Right lobe of liver (tissue), 6 donors: ENCODE data around the gene IQCH. TPM values are rescaled to one million over a fixed set of nuclear protein-coding genes. Genes with fewer than 3 reads are reported as not detected.
A peak's percentile ranks its signal among the peaks of the same experiment; 100 is the strongest.

Experiments
- ATAC-seq, 4 donors: fragments of 200-7000 bp; cut with Tn5 transposase; one replicate each; pipeline ENCODE4 v1.9.1; 2020; ENCODE audit warnings: mild to moderate bottlenecking in 4 of 4, moderate library complexity in 4 of 4
- DNase-seq, 3 donors: peaks; one replicate each; pipeline ENCODE4 v3.0.0-alpha.2; 2020
- H3K27ac ChIP-seq, 3 donors: fragments of 200-600 bp; one replicate each; pipeline ENCODE4 v1.8.0; 2022
- H3K27me3 ChIP-seq, 2 donors: fragments of 200-600 bp; one replicate each; pipeline ENCODE4 v1.8.0; 2022
- H3K36me3 ChIP-seq, 4 donors: fragments of 200-600 bp; sonication (generic) in 1 of 4; one replicate each; pipeline versions ENCODE4 v1.5.1 to v1.8.0; 2017 to 2022; ENCODE audit warnings: control low read depth in 1 of 4
- H3K4me1 ChIP-seq, 4 donors: fragments of 200-600 bp; sonication (generic) in 1 of 4; one replicate each; pipeline versions ENCODE4 v1.5.1 to v1.8.0; 2017 to 2022; ENCODE audit warnings: control low read depth in 1 of 4
- H3K4me3 ChIP-seq, 3 donors: fragments of 200-600 bp; one replicate each; pipeline ENCODE4 v1.8.0; 2022
- H3K9me3 ChIP-seq, 4 donors: fragments of 200-600 bp; sonication (generic) in 1 of 4; one replicate each; pipeline versions ENCODE4 v1.5.1 to v1.8.0; 2017 to 2022; ENCODE audit warnings: control low read depth in 1 of 4
- POLR2A ChIP-seq: fragments of 450-650 bp; IDR thresholded peaks from one replicate; pipeline ENCODE4 v1.6.1; 2017; ENCODE audit warnings: antibody characterized with exemption, mild to moderate bottlenecking
- WGBS: methylation state at CpG from one replicate; pipeline ENCODE4 v1.1.6; 2018; ENCODE audit warnings: low coverage, low lambda C conversion rate; ENCODE audit not compliant: insufficient coverage; ENCODE audit errors: missing lambda C conversion rate; 5-methylcytosine and 5-hydroxymethylcytosine counted together
- intact Hi-C, 2 donors: fragments of 100-400 bp; cut with DNase I; formaldehyde crosslinking; loops; one replicate each; pipeline versions ENCODE4 v1.11.2 to v1.14.1; 2022
- total RNA-seq, 6 experiments: library from RNA; depleted of rRNA in 2 of 6; stranded (reverse); fragments of >200 nt in 2 of 6; fragmentation: NEBNext Ultra II Directional in 3 of 6; extraction: Animal tissue kit (Norgen Biotek cat#: 25700) in 3 of 6; gene quantifications; one replicate each; pipeline versions ENCODE4 v1.1.0 to v1.2.4, GENCODE V29; 2016 to 2023
- TF ChIP-seq, protein P1 (sequence below), 4 donors: fragments of 200-600 bp in 3 of 4; fragments of 450-650 bp in 1 of 4; IDR thresholded peaks; one replicate each; pipeline versions ENCODE4 v1.5.1 to v1.8.0; 2016 to 2022; ENCODE audit warnings: antibody characterized with exemption in 4 of 4, mild to moderate bottlenecking in 2 of 4
- donor health status: DM: no; HTN: yes; CAD: no.
- donor health status: DM: no; HTN: no; CAD: no.
- donor health status: DM: no; HTN: no; CAD: no.
- donor health status: DM: no; HTN: yes; CAD: no.
- donor health status: DM: no; HTN: yes; CAD: no.

Gene IQCH
- total RNA-seq, 6 experiments from 2014 or later, result 0.91 to 2.3 (median 1.4) TPM

DNA sequence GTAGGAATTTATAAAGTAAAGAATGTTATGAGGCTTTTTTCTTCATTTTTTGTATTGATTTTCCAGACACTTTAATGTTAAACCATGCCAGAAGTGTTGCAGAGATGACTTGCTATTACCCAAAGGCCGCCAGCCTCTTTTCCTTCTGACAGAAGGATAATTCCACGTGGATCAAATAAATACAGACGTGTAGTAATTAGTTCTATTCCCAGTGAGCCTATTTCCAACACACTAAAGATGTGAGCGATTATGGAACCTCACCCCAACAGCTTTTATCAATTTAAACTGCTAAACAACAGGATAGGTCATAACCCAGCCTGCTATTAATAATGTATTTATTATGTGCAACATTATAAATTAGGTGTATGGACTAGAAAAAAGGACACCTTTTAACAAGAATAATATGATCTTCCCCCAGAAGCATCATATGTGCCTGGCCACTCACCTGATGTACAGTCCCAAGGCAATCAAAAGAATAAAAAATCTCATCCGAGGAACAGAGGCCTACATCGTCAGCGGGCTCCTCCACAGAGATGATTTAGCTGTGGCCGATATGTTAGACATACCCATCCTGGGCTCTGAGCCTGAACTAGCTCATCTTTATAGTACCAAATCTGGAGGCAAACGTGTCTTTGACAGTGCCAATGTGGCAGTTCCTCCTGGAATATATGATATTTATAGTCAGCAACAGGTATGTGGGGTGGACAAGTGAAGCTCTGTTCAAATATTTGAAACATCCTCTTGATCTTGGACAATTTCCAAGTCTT lies 140.5 kb downstream of the IQCH start:
- no peak overlapping the region for H3K27ac ChIP-seq
- H3K9me3 ChIP-seq, result no peaks in the 10 kb centered on the region
- 87% methylated on average over 9 of the region's 9 CpGs for WGBS
- no peaks in the 10 kb centered on the region for H3K36me3 ChIP-seq
- no peak overlapping the region for H3K4me3 ChIP-seq
- H3K4me1 ChIP-seq, result no peaks in the 10 kb centered on the region
- no peak for ATAC-seq
- H3K27me3 ChIP-seq, result no peaks in the 10 kb centered on the region
- no peak for DNase-seq
- intact Hi-C loops, result no loop called here
- no peak for TF ChIP-seq POLR2A
- TF ChIP-seq, protein P1, sequence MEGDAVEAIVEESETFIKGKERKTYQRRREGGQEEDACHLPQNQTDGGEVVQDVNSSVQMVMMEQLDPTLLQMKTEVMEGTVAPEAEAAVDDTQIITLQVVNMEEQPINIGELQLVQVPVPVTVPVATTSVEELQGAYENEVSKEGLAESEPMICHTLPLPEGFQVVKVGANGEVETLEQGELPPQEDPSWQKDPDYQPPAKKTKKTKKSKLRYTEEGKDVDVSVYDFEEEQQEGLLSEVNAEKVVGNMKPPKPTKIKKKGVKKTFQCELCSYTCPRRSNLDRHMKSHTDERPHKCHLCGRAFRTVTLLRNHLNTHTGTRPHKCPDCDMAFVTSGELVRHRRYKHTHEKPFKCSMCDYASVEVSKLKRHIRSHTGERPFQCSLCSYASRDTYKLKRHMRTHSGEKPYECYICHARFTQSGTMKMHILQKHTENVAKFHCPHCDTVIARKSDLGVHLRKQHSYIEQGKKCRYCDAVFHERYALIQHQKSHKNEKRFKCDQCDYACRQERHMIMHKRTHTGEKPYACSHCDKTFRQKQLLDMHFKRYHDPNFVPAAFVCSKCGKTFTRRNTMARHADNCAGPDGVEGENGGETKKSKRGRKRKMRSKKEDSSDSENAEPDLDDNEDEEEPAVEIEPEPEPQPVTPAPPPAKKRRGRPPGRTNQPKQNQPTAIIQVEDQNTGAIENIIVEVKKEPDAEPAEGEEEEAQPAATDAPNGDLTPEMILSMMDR (IDR thresholded peaks at IDR 0.05), result no peak

DNA sequence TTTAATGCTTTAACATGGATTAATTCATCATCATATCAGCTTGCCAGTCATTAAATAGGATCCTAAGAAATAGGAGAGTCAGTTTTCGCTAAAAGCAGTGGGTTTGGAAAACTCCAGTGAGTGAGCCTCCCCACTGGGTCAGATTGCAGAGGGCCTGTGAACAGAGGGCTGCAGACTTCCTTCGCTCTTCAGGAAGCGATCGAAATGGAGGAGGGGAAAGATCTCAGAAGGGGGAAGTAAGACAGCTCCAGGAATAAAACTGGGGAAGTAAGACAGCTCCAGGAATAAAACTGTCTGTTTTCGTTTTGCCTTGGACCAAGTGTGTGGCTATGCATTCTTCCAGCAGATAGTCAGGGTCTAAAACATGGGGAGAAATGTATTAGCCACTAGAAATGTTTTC lies 141.5 kb downstream of the IQCH start:
- intact Hi-C loops, result no loop called here
- no peak for TF ChIP-seq POLR2A
- TF ChIP-seq, protein P1 (IDR thresholded peaks at IDR 0.05), result no peak
- Histone ChIP-seq H3K27ac (no peak overlapping the region), H3K36me3 (no peaks in the 10 kb centered on the region), H3K27me3 (no peaks in the 10 kb centered on the region), H3K4me3 (no peak overlapping the region), H3K4me1 (no peaks in the 10 kb centered on the region), H3K9me3 (no peaks in the 10 kb centered on the region)
- WGBS, result 73% methylated on average over 5 of the region's 5 CpGs
- no peak for DNase-seq
- peak in 2 of 4 donors; percentile 21 to 48 for ATAC-seq

DNA sequence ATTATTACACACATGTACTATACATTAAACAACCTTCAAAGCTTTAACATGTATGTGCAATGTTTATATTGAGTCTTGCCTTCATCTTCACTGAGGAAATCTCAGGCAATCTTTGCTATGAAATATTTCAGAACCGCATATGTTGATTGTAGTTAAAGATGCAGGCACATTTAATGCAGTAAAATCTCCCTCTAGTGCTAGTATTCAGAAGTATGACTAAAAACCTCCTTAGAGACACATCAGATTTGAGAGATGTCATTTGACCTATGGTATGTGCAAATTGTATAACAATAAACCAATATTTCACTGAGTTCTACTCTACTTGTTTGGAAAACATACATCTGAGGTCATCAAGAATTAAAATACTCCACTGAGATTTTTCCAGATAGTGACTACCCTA lies 142.6 kb downstream of the IQCH start:
- no peaks in the 10 kb centered on the region for H3K4me1 ChIP-seq
- H3K9me3 ChIP-seq, result no peaks in the 10 kb centered on the region
- no peak for TF ChIP-seq POLR2A
- TF ChIP-seq, protein P1 (IDR thresholded peaks at IDR 0.05), result no peak
- DNase-seq (no peak), ATAC-seq (no peak)
- no peak overlapping the region for H3K27ac ChIP-seq
- H3K36me3 ChIP-seq, result no peaks in the 10 kb centered on the region
- WGBS, result 55% methylated on average over 1 of the region's 1 CpG
- intact Hi-C loops, result no loop called here
- H3K27me3 ChIP-seq, result no peaks in the 10 kb centered on the region
- H3K4me3 ChIP-seq, result no peak overlapping the region

GRCh38 chr15:67399925-67400324 lies 145.3 kb downstream of the IQCH start:
- WGBS, result 93% methylated on average over 4 of the region's 4 CpGs
- ATAC-seq, result no peak
- DNase-seq, result no peak
- Histone ChIP-seq H3K36me3 (no peaks in the 10 kb centered on the region), H3K27me3 (no peaks in the 10 kb centered on the region), H3K4me3 (no peak overlapping the region), H3K27ac (no peak overlapping the region), H3K9me3 (no peaks in the 10 kb centered on the region), H3K4me1 (no peaks in the 10 kb centered on the region)
- no peak for TF ChIP-seq POLR2A
- TF ChIP-seq, protein P1 (IDR thresholded peaks at IDR 0.05), result no peak
- intact Hi-C loops, result no loop called here
